Bronchial epithelial cell (primary cell): ENCODE data around the gene PCTP. TPM values are rescaled to one million over a fixed set of nuclear protein-coding genes. Genes with fewer than 3 reads are reported as not detected.
A peak's percentile ranks its signal among the peaks of the same experiment; 100 is the strongest.

ENCODE experiments used
- DNase-seq: peaks from one replicate; pipeline ENCODE4 v3.0.0-alpha.2; 2010; ENCODE audit warnings: low read depth
- FAIRE-seq: peaks from 2 replicates; lab custom pipeline; 2011; peaks lifted over from hg19 to GRCh38; lab: Jason Lieb, UNC
- H3K27me3 ChIP-seq: 2 replicates; pipeline ENCODE4 v1.5.1; 2011; ENCODE audit warnings: low read length; ENCODE audit not compliant: control insufficient read depth, insufficient read depth
- H3K36me3 ChIP-seq: 2 replicates; pipeline ENCODE4 v1.5.1; 2011; ENCODE audit warnings: low read length; ENCODE audit not compliant: control insufficient read depth, insufficient read depth
- H3K4me3 ChIP-seq: 2 replicates; pipeline ENCODE4 v1.5.1; 2011; ENCODE audit warnings: mild to moderate bottlenecking, low read depth, low read length, control low read depth
- CTCF ChIP-seq: IDR thresholded peaks from 2 replicates; pipeline ENCODE4 v1.5.1; 2011; ENCODE audit warnings: mild to moderate bottlenecking, moderate library complexity, low read length, control low read depth, inconsistent platforms; ENCODE audit not compliant: insufficient read depth, severe bottlenecking
- total RNA-seq: library from RNA; depleted of rRNA; stranded (reverse); fragments of >200 nt; gene quantifications from 2 replicates; pipeline ENCODE4 v1.2.1, GENCODE V29; 2014

Gene PCTP
- total RNA-seq, 1 donor from 2014 or later: 8.4 TPM

- Histone ChIP-seq H3K36me3 (no peaks in the 10 kb centered on the region), H3K4me3 (no peak overlapping the region), H3K27me3 (peaks cover 2% of the 10 kb centered on the region)
- DNase-seq: no peak
- FAIRE-seq: no peak
- TF ChIP-seq CTCF: no peak
Observed at GRCh38 chr17:55793272-55793671, 42.4 kb downstream of the PCTP start.

- H3K27me3 ChIP-seq: peaks cover 2% of the 10 kb centered on the region
- no peak for DNase-seq
- TF ChIP-seq CTCF: no peak
- FAIRE-seq: no peak
- no peak overlapping the region for H3K4me3 ChIP-seq
- H3K36me3 ChIP-seq: no peaks in the 10 kb centered on the region
Observed at GRCh38 chr17:55794725-55795482, 44.1 kb downstream of the PCTP start.

GRCh38 chr17:55806745-55807495 is 56.1 kb downstream of the PCTP start:
- DNase-seq: peak; percentile 45
- Histone ChIP-seq H3K4me3 (no peak overlapping the region), H3K36me3 (no peaks in the 10 kb centered on the region), H3K27me3 (no peaks in the 10 kb centered on the region)
- no peak for TF ChIP-seq CTCF
- no peak for FAIRE-seq

- FAIRE-seq: no peak
Observed at GRCh38 chr17:55811536-55811935, 60.7 kb downstream of the PCTP start.

GRCh38 chr17:55812323-55812722 is 61.5 kb downstream of the PCTP start:
- no peak for TF ChIP-seq CTCF
- H3K27me3 ChIP-seq: no peaks in the 10 kb centered on the region
- DNase-seq (no peak), FAIRE-seq (peak; percentile 23)
- H3K36me3 ChIP-seq: no peaks in the 10 kb centered on the region
- no peak overlapping the region for H3K4me3 ChIP-seq

More at GRCh38 chr17:55811536-55811935, 60.7 kb downstream of the PCTP start:
- Histone ChIP-seq H3K36me3 (no peaks in the 10 kb centered on the region), H3K4me3 (no peak overlapping the region), H3K27me3 (no peaks in the 10 kb centered on the region)
- TF ChIP-seq CTCF: no peak
- DNase-seq: no peak
